ENCODE results near the gene TGOLN2. TPM values are rescaled to one million over a fixed set of nuclear protein-coding genes. Genes with fewer than 3 reads are reported as not detected.
A peak's percentile ranks its signal among the peaks of the same experiment; 100 is the strongest.
"Not testable (repeated sequence)": the region's sequence is repeated elsewhere in the genome, so short reads cannot be mapped to it uniquely, and the experiment has no call there.

The TGOLN2 gene
- total RNA-seq, 1 experiment from 2014 or later, result 86.1 TPM

- CTCF ChIA-PET, result no interaction called here
- intact Hi-C loops (cut with micrococcal nuclease; ENCODE audit: unreplicated experiment), result loop anchor here (5.0 kb wide), 2 partner anchors 87 to 227 kb away; partner anchors contain the start of gene CAPG
- Histone ChIP-seq H2AFZ (no peak overlapping the region), H3K4me2 (peak overlapping the region; percentile 96), H3K9me3 (ENCODE audit: insufficient read depth, low read depth) (no peaks in the 10 kb centered on the region), H3K36me3 (ENCODE audit: low read depth) (peaks cover 54% of the 10 kb centered on the region), H3K4me3 (peak overlapping the region; percentile 93; the same call in 1 of the 2 replicates), H3F3A (ENCODE audit: insufficient read depth, low read depth) (peaks cover 19% of the 10 kb centered on the region; the same call in 1 of the 2 replicates), H3K79me2 (ENCODE audit: low read depth) (peaks cover 64% of the 10 kb centered on the region), H3K4me1 (replicated peaks; ENCODE audit: insufficient read depth) (peaks cover 30% of the 10 kb centered on the region), H3K27ac (0 out of 2 replicates have a peak overlapping the region, but pooled peaks have one; percentile 6), H3K27me3 (ENCODE audit: insufficient read depth, low read depth) (no peaks in the 10 kb centered on the region), H4K20me1 (ENCODE audit: insufficient read depth) (peaks cover 46% of the 10 kb centered on the region), H3K9me2 (ENCODE audit: insufficient read depth) (0 out of 2 replicates have a peak, but pooled peaks cover 3% of the 10 kb centered on the region)
- POLR2A ChIA-PET (ENCODE audit: unreplicated experiment), result no interaction called here
- DNase-seq, result peak in 1 of 2 experiments; percentile 76
- TF ChIP-seq CTCF (conservative IDR thresholded peaks at IDR 0.05) (no peak), EZH2 (IDR thresholded peaks at IDR 0.05; ENCODE audit: low read depth) (no peak)
- no TSS peak for BruUV-seq (replicated peaks)
Observed at GRCh38 chr2:85324639-85325465, 2.9 kb downstream of the TGOLN2 start.

GRCh38 chr2:85323988-85324367 lies 3.8 kb downstream of the TGOLN2 start:
- CTCF ChIA-PET; DNase-seq; H3K27ac ChIP-seq; H3K9me3 ChIP-seq (ENCODE audit: insufficient read depth, low read depth); H3K9me2 ChIP-seq (ENCODE audit: insufficient read depth); H3K4me3 ChIP-seq; intact Hi-C loops (cut with micrococcal nuclease; ENCODE audit: unreplicated experiment); POLR2A ChIA-PET (ENCODE audit: unreplicated experiment); H3K27me3 ChIP-seq (ENCODE audit: insufficient read depth, low read depth); H2AFZ ChIP-seq; H3K4me2 ChIP-seq: not testable (repeated sequence)
- Histone ChIP-seq H4K20me1 (ENCODE audit: insufficient read depth) (peaks cover 46% of the 10 kb centered on the region), H3K4me1 (replicated peaks; ENCODE audit: insufficient read depth) (peaks cover 30% of the 10 kb centered on the region), H3K79me2 (ENCODE audit: low read depth) (peaks cover 64% of the 10 kb centered on the region), H3F3A (ENCODE audit: insufficient read depth, low read depth) (peaks cover 19% of the 10 kb centered on the region; the same call in 1 of the 2 replicates), H3K36me3 (ENCODE audit: low read depth) (peaks cover 55% of the 10 kb centered on the region)
- BruUV-seq (replicated peaks), result TSS peak; percentile 1

DNA sequence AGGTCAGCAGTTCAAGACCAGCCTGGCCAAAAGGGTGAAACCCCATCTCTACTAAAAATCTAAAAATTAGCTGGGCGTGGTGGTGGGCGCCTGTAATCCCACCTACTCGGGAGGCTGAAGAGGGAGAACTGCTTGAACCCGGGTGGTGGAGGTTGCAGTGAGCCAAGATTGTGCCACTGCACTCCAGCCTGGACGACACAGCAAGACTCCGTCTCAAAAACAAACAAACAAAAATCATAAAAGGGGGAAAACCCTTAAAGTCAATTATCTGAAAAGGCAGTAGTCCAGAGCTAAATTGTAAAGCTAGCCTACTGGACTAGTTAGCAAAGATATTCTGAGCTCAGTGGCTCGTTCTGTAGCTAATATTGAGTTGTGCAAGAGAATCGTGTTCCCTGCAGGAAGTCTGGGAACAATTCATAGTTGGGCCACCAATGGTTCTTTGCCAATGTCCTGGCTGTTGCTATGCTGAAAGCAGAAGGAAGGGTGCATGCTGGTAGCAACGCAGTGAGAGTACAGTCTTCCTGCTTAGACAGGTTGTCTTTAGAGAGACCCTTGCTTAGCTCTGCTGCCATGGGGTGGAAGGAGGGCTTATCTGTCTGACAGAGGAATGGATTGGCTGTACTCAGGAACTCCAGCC lies 4.3 kb downstream of the TGOLN2 start:
- Histone ChIP-seq H2AFZ (no peak overlapping the region), H3K9me3 (ENCODE audit: insufficient read depth, low read depth) (no peaks in the 10 kb centered on the region), H3K27ac (no peak overlapping the region), H4K20me1 (ENCODE audit: insufficient read depth) (peaks cover 49% of the 10 kb centered on the region), H3F3A (ENCODE audit: insufficient read depth, low read depth) (peaks cover 19% of the 10 kb centered on the region; the same call in 1 of the 2 replicates), H3K36me3 (ENCODE audit: low read depth) (peaks cover 55% of the 10 kb centered on the region), H3K4me3 (no peak overlapping the region), H3K4me2 (no peak overlapping the region), H3K79me2 (ENCODE audit: low read depth) (peaks cover 60% of the 10 kb centered on the region), H3K9me2 (ENCODE audit: insufficient read depth) (0 out of 2 replicates have a peak, but pooled peaks cover 3% of the 10 kb centered on the region), H3K4me1 (replicated peaks; ENCODE audit: insufficient read depth) (peaks cover 25% of the 10 kb centered on the region), H3K27me3 (ENCODE audit: insufficient read depth, low read depth) (no peaks in the 10 kb centered on the region)
- TF ChIP-seq EZH2 (IDR thresholded peaks at IDR 0.05; ENCODE audit: low read depth) (no peak), CTCF (conservative IDR thresholded peaks at IDR 0.05) (no peak)
- BruUV-seq (replicated peaks), result no TSS peak
- CTCF ChIA-PET, result no interaction called here
- POLR2A ChIA-PET (ENCODE audit: unreplicated experiment), result no interaction called here
- intact Hi-C loops (cut with micrococcal nuclease; ENCODE audit: unreplicated experiment), result no loop called here
- DNase-seq, result no peak
